HG03520 (cell line): Measurements from ENCODE around the gene TMEM60.
A peak's percentile ranks its signal among the peaks of the same experiment; 100 is the strongest.
"Not testable (repeated sequence)": the region's sequence is repeated elsewhere in the genome, so short reads cannot be mapped to it uniquely, and the experiment has no call there.

Source experiments
- ATAC-seq: cut with Tn5 transposase; IDR thresholded peaks from one replicate; pipeline ENCODE4 v1.9.1; 2021; ENCODE audit warnings: mild to moderate bottlenecking, moderate library complexity; ENCODE audit not compliant: unreplicated experiment

Gene TMEM60

DNA sequence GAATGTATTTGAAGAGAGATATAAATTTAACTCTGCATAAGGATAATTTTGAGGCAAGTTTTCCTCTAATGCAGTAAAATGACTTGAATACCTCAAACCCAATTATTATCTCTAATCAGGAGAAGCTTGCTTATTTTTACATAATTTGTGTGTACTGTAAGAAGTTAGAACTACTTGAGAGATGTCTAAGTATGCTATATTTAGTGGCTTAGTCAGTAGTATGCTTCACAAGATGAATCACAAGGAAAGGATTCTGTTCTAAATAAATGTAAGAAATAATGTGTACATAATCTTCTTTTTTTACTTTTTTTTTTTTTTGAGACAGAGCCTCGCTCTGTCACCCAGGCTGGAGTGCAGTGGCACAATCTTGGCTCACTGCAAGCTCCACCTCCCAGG, 14.1 kb upstream of the TMEM60 start:
- ATAC-seq, result no peak

DNA sequence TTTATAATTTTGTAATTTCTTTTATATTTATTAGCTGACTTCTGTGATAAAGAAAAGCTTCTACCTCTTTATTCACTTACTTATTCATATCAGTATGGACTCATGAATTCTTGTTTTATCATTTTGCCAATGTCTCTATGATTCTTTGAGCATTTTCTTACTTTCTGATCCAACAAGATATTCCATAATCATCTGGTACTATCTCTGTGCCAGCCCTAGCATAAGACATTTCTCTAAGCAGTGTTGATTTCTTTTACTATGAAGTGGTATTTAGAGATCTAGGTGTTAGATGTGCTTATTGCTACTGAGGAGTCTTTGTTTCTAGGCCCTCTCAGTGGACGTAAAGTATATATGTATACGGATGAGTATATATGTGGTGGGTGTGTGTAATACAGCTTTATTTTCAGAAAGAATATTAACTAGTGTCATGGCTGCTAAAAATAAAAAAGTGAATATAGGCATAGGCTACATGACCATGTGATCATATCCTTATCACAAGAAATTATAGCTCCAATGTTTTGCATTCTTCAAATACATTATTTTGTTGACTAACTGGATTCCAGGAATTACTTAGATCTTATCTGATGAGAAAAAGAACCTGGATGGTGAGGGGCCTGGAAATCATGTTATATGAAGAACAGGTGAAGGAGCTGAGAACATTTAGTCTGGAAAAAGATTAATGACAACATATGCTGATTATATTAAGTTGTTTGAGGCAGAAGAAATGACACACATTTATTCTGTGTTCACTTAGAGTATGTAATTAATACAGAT, 13.5 kb upstream of the TMEM60 start:
- no peak for ATAC-seq

DNA sequence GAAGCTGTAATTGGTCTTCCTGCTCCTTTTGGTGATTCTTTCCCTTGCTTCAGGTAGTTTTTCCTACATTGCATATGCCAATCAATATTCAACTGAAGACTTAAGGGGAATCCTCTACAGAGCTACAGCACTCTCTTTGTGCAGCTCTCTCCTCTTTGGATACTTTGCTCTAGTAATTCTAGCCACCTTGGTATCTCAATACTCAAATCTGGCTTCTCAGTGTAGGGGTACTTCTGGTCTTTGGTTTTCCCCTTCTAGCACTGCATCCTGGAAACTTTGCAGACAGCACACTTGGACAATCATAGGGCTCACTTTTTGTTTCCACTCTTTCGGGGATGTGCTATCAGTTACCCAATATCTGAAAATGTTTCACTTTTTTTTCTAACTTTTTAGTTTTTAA, 10.3 kb upstream of the TMEM60 start:
- no peak for ATAC-seq

DNA sequence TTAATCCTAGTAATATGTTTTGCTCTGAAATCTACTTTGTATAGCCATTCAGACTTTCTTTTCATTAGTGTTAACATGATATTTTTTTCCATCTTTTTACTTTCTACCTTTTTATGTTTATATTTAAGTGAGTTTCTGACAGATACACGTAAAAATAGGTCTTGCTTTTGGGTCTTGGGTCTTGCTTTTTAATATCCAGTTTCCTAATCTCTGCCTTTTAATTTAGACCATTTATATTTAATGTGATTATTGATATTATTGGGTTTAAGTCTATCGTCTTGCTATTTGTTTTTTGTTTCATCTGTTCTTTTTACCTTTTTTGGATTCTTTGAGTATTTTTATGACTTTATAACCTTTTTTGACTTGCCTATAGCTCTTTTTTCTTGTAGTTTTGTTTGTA, 8.2 kb upstream of the TMEM60 start:
- no peak for ATAC-seq

DNA sequence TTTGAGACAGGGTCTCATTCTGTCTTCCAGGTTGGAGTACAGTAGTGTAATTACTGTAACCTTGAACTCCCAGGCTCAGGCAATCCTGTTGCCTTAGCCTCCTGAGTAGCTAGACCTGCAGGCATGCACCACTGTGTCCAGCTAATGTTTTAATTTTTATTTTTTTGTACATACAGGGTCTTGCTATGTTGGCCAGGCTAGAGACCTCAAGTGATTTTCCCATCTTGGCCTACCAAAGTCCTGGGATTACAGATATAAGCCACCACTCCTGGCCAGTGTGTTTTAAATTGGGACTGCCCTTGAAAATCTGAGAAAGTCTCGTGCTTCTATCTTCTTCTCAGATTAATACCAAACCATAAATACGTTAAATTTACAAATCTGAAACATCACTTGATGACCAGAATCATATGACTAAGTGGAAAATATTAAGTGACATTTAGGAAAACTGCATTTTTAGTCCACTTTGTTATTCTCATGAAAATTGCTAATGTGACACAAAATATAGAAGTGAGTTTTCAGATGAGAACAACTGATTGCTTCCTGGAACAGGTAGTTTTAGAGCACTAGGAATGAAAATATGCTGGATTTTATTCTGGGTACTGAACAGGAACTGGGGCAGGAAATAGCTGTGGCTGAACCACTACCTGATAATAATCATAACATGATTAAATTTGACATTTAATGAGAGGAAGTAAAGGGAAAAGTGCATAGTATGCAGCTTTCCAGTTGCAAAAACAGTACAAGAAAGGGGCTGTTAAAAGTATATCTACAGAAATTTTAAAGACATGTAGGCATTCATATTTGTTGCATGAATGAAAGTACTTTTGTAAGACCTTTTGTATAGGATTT, 4.5 kb upstream of the TMEM60 start:
- ATAC-seq, result no peak

DNA sequence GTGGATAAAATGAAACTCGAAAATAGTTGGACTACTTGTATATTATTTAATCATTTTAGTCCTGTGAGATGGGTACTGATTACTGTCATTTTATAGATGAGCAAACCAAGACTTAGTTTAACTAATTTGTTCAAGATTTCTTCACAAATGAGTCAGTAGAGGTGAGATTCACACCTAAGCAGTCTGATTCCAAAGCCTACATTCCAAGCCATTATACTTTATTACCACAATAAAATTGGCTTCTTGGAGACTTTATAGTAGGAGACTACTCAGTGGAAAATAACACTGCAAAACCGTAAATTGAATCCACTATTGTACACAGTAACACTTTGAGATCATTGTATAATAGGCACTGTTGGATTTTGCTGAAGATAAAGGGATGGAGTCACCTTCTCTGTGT, 2.5 kb upstream of the TMEM60 start:
- no peak for ATAC-seq

DNA sequence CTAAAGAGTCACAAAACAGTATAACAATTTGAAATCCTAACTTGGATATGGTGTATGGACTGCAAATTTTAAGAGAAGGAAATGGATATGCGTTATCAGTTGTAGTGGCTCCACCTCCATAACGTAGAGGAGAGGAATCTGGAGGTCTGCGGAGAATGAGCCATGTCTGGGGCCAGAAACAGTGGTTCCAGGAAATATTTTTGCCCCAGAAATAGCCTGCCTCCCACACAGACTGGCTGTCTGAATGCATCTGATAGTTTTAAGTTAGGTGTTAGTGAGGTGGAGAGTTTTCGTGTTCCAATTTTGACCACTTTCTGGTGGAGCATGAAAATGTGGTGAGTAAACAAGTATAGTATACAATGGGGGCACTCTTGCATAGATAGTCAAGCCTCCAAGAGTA, 1.9 kb upstream of the TMEM60 start:
- no peak for ATAC-seq

DNA sequence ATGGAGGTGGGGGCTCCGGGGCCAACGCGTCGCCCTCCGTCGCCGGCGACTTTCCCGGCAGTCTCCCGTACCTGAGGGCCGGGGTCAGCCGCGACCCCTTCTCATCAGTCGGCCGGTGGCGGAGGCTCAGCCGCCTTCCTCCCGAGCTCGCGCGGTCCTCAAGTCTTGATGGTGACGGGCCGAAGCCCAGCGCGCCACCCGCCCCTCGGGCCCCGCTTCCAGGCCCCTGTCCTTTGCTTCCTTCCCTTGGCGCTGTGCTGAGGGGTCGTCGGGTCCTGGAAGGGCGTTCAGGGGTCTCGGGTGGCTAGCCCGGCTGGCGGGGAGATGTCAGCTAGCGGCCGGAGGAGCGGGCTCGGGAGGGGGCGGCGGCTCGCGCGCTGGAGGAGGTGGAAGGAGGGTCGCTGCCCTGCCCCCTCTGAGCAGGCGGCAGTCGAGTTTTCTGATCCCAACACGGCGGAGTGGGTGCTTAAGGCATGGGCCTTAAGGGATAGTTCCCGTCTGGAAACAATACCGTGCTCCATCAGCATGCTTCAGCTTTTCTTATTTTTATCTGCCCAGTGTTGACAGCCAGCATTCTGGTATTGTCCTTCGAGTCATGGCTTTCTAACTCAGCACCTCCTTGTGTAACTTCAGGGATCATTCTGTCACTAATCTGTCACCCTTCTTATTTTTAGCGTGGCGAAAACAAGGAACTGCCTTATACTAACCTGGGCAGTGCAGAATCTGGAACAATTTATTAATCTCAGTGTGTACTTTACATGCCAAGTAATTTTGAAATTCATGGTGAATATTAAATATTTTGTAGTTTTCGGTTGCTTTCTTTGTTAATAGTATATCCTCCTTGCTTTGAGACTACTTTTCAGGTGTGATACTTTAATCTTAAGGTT, 1.1 kb upstream of the TMEM60 start:
- ATAC-seq, result peak; percentile 2

DNA sequence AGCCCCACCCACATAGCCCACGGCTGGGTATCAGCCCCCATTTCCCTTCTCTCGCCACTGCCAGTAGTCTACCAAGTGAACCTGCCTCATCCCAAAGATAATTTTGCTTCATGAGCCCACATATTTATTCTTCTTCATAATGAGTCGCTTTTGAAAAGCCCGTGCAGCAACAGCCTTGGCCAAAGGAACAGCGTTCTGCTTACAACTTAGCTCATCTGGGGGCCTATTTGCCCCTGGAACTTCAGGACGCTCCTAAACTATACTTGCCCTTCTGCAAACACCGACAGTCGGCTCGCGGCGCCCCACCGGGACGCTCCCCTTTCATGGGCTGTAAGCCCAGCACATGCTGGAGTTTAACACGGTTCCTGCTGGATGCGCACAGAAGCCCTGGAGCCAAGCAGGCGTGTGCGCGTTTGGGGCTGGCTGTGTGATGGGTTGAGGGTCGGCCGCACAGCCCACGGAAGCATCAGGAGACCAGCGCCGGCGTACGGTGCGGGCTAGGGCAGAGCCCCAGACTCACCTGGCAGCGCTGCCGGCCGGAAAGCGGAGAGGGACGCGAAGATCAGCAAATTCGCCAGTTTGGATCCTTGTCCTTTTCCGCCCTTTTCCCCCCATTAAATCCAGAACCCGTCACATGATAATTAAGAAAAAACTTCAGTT, 370 bp downstream of the TMEM60 start:
- peak; percentile 28 for ATAC-seq

DNA sequence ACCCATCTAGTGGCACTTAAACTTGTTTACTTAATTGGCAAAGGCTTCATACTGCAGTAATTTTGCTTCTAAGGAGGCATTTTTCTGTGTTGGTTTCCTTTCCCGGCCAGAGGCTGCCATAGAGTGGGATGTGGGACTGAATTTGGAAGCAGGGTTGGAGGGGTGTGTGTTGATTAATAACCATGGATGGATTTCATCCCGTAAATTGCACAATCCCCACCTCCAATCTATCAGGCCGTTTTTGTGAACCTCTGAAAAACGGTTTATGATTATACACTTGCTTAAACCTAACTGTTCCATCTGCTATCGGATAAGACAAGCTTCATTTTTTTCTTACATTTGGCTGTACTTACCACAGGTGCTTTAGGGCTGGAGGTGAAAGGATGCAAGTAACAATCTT, 1.3 kb downstream of the TMEM60 start:
- ATAC-seq, result no peak

DNA sequence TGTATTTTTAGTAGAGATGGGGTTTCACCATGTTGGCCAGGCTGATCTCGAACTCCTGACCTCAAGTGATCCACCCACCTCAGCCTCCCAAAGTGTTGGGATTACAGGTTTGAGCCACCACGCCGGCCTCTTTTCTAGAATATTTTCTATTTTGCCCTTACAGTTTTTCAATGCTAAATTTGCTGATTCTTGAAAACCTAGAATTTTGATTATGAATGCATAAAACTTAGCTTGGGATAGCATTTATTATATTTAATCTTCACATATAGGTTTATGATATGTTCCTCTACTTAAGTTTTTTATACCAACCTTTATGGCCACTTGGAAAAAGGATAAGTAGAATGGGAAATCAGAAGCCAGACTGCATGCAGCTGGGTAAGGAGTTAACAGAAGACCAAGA, 2.1 kb downstream of the TMEM60 start:
- ATAC-seq, result no peak

DNA sequence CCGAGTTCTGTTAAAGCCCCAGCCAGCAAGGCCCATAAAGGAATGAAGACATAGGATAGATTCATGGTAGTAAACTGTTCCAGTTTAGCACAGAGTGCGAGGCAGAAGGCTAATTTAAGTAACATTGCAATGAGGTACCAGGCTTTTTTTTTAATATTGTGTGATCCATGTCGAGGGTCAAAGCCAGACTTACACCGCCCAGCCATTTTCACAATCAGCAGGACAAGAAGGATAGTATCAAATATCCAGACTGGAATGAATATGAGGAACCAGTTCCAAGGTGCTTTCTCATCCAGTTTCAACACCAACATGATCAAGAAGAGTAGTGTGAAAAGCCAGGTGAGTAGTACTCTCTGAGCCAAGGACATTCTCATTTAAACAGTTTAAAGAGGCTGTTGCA, 4.2 kb downstream of the TMEM60 start:
- no peak for ATAC-seq

DNA sequence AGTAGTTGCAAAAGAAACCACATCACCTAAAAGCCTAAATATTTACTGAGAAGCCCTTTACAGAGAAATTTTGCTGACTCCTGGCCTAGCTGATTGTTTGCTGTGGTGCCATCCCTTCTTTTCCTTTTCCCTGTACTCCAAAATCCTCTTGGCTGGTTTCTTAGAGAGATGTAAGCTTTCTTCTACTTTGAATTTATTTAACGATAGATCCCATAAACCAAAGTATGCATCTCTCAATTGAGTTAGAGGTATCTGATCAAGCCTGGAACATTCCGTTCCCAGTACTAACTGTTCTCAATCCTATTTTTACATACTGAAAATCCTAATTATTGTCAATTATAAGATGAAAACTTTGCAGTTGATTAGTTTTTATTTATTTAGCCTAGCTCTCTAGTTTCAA, 6.3 kb downstream of the TMEM60 start:
- ATAC-seq, result no peak

DNA sequence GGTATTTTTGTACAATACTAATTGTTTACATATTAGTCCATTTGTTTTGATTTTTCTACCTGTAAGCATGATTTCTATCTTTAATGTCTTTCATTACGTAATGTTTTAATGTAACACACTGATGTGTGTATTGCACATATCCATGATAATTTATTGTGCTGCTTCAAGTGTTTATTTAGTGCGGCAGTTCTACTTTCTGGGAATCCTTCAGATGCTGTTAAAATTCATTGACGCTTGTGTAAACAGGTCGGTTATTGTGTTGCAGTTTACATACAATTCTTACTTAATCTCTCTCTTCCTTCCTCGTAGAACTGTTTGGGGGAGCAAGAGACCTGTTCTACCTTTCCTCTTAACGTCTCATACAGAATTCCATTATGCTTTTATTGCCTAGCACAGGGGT, 6.9 kb downstream of the TMEM60 start:
- ATAC-seq, result no peak

DNA sequence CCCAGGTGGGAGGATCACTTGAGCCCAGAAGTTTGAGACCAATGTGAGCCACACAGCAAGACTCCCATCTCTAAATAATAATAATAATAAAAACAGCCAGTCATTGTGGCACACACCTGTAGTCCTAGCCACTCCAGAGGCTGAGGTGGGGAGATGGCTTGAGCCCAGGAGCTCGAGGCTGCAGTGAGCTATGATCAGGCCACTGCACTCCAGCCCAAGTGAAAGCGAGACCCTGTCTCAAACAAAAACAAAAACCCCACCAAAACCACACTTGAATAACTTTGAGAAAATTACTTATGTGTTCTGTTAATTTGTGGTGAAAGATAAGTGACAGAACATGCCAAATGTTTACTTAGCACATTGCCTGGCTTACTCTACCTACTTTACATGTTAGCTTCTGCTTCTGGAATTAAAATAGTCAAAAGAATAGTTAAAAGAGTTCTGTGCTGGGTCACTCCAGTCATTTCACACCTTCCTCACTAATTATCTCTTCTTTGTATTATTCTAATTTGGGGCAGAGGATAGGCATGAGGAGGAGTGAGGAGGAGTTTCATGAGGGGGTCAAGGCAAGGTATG, 9.8 kb downstream of the TMEM60 start:
- ATAC-seq, result no peak

DNA sequence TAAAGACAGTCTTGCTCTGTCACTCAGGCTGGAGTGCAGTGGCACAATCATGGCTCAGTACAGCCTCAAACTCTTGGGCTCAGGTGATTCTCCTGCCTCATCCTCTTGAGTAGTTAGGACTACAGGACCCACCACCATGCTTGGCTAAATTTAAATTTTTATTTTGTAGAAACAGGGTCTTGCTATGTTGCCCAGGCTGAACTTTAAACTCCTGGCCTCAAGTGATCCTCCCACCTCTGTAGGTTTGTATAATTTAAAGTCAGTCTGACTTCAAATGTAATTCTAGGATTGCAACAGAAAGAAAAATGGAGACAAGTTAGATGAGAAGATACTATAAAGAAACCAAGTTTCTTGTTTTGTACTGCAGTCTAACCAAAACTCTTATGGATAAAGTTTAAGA, 11.5 kb downstream of the TMEM60 start:
- no peak for ATAC-seq

DNA sequence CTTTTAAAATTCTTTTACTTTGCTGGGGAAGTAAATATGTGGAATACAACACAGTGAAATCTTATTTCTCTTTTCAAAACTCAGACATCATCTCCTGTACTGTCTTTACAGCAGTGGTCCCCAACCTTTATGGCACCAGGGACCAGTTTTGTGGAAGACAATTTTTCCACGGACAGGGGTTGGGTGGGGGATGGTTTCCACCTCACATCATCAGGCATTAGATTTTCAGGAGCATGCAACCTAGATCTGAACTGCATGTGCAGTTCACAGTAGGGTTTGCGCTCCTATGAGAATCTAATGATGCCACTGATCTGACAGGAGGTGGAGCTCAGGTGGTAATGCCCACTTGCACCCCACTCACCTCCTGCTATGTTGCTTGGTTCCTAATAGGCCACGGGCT, 12.2 kb downstream of the TMEM60 start:
- ATAC-seq, result no peak

DNA sequence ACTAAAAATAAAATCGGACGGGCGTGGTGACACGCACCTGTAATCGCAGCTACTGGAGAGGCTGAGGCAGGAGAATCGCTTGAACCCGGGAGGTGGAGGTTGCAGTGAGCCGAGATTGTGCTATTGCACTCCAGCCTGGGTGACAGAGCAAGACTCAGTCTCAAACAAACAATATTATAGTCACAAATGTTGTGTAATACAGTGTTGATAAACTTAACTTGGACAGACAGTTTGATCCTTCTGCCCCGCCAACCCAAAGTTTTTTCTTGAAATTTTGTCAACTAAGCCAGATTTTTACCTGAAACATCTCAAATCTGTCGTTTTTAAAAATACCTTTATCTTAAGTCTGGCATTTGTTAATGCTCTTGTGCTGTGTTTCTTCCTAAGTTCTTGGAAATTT, 13.8 kb downstream of the TMEM60 start:
- not testable (repeated sequence) for ATAC-seq

DNA sequence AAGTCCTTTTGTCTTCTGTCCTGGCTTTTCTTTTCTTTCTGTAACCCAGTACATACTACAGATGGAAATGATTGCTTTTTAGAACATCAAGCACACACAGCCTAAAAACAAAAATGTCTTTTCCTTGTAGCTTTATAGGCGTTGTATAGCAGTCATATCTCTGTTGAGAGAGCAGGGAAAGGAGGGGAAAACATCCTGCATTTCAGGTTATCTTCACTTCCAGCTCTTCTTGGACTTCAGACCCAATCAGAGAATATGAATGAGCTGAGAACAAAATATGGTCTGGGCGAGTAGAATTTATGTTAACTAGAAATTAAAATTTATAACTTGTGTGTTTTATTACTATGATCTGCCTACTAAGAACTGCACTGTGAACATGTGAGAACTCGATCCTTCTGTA, 14.7 kb downstream of the TMEM60 start:
- no peak for ATAC-seq

DNA sequence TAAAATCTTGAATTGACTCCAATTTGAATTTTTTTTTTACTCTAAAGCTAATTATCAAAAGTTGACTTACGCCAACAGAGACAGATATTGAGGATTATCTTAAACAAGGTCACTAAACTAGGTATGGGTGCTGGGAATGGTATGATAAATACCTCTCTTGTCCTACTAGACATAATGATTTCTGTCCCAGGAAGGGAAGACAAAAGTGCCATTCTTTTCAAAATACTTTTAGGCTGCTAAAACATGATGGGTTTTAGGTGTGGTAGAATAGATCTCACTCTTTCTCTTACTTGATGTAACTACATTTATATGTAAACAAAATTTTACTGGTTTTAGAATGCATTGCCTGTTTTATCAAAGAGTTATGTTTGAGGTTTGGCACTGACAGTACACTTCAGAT, 15.1 kb downstream of the TMEM60 start:
- ATAC-seq, result no peak

DNA sequence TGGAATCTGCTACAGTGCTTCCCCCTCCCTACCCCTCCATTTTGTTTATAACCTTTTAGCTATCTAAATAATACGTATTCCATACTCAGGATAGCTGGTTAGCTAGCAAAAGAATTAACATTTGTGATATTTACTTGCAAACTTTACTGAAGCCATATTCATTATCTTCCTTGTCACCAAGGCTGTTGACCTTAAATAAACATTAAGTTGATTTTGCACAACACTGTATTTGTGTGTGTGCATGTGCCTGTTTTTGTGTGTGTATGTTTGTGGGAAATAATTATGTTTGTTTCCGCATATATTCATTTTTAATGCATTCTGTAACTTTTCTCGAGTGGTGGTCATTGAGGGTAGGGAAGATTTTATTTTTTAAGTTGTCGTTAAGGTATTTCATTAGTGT, 15.9 kb downstream of the TMEM60 start:
- ATAC-seq, result no peak
